Hepatocyte (in vitro differentiated cells): Measurements from ENCODE around the gene MMUT. TPM values are rescaled to one million over a fixed set of nuclear protein-coding genes. Genes with fewer than 3 reads are reported as not detected.

Experiments used
- DNase-seq: peaks from one replicate; pipeline ENCODE4 v3.0.0-alpha.2; 2016; ENCODE audit warnings: low spot score
- H2AFZ ChIP-seq: fragments of 200-600 bp; sonication (generic); 2 replicates; pipeline ENCODE4 v1.6.0; 2016; ENCODE audit warnings: antibody characterized with exemption, mild to moderate bottlenecking
- H3K27ac ChIP-seq: fragments of 200-600 bp; sonication (generic); 2 replicates; pipeline ENCODE4 v1.5.1; 2016; ENCODE audit warnings: mild to moderate bottlenecking
- H3K27me3 ChIP-seq: fragments of 200-600 bp; sonication (generic); 2 replicates; pipeline ENCODE4 v1.6.1; 2016
- H3K36me3 ChIP-seq: fragments of 200-600 bp; sonication (generic); replicated peaks from 2 replicates; pipeline ENCODE4 v1.5.1; 2016; ENCODE audit warnings: low read depth; ENCODE audit not compliant: insufficient read depth
- H3K4me1 ChIP-seq: fragments of 200-600 bp; sonication (generic); 2 replicates; pipeline ENCODE4 v1.5.1; 2016; ENCODE audit warnings: mild to moderate bottlenecking, moderate library complexity; ENCODE audit not compliant: insufficient read depth
- H3K4me2 ChIP-seq: fragments of 200-600 bp; sonication (generic); 2 replicates; pipeline ENCODE4 v1.6.0; 2016
- H3K4me3 ChIP-seq: fragments of 200-600 bp; sonication (generic); 2 replicates; pipeline ENCODE4 v1.5.1; 2016; ENCODE audit warnings: mild to moderate bottlenecking
- H3K79me2 ChIP-seq: fragments of 200-600 bp; sonication (generic); 2 replicates; pipeline ENCODE4 v1.6.0; 2017; ENCODE audit warnings: mild to moderate bottlenecking
- H3K9me2 ChIP-seq: fragments of 200-600 bp; sonication (generic); replicated peaks from 2 replicates; pipeline ENCODE4 v1.6.0; 2017; ENCODE audit warnings: mild to moderate bottlenecking; ENCODE audit not compliant: insufficient read depth
- H3K9me3 ChIP-seq: fragments of 200-600 bp; sonication (generic); 2 replicates; pipeline ENCODE4 v1.5.1; 2016; ENCODE audit warnings: low read depth, mild to moderate bottlenecking
- H4K20me1 ChIP-seq: fragments of 200-600 bp; sonication (generic); 2 replicates; pipeline ENCODE4 v1.6.0; 2016; ENCODE audit warnings: mild to moderate bottlenecking; ENCODE audit not compliant: insufficient read depth, poor library complexity, severe bottlenecking
- EZH2 ChIP-seq: fragments of 200-600 bp; sonication (generic); IDR thresholded peaks from 2 replicates; pipeline ENCODE4 v1.6.1; 2016; ENCODE audit warnings: antibody characterized with exemption, mild to moderate bottlenecking, borderline replicate concordance
- EZH2phosphoT487 ChIP-seq: fragments of 200-600 bp; sonication (generic); IDR thresholded peaks from one replicate; pipeline ENCODE4 v1.6.1; 2018; ENCODE audit warnings: antibody characterized with exemption, mild to moderate bottlenecking, low read depth, moderate library complexity; ENCODE audit not compliant: unreplicated experiment, severe bottlenecking
- WGBS: methylation state at CpG from one replicate; pipeline ENCODE4 v1.1.6; 2016; ENCODE audit warnings: low lambda C conversion rate; ENCODE audit errors: missing lambda C conversion rate; 5-methylcytosine and 5-hydroxymethylcytosine counted together
- polyA plus RNA-seq: library from polyadenylated mRNA; unstranded; fragments of >200 nt; fragmentation: Nextera tagmentation; extraction: Ambion mirVana; gene quantifications from 2 replicates; pipeline ENCODE4 v1.2.1, GENCODE V29; 2016
- total RNA-seq: library from RNA; depleted of rRNA; stranded (reverse); fragments of >200 nt; gene quantifications from 2 replicates; pipeline ENCODE4 v1.2.3, GENCODE V29; 2014
- TF ChIP-seq, protein P1 (sequence below): fragments of 200-600 bp; sonication (generic); IDR thresholded peaks from 2 replicates; pipeline ENCODE4 v1.5.1; 2016; ENCODE audit warnings: antibody characterized with exemption, mild to moderate bottlenecking; ENCODE audit not compliant: poor library complexity

Gene MMUT
- total and polyA plus RNA-seq, 2 experiments from 2014 or later: 27.9 to 35.3 TPM

DNA sequence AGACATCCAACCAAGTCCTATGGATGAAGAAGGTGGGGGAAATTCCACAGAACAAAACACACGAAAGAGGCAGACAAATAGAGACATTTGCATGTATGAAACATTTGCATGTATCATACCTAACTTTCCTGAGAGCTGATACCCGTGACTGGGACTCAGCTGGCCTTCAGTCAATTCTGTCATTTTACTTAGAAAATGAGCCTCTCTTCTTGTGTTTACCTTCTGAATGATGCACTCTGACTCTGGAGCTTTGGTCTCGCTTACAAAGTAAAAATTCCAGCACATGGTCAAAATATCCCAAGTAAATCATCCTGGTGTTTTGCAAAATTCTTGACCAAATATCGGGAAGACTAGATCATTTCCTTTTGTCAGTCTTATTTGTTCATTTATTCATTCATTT is 46.9 kb downstream of the MMUT start:
- TF ChIP-seq EZH2 (no peak), EZH2phosphoT487 (no peak)
- TF ChIP-seq, protein P1, sequence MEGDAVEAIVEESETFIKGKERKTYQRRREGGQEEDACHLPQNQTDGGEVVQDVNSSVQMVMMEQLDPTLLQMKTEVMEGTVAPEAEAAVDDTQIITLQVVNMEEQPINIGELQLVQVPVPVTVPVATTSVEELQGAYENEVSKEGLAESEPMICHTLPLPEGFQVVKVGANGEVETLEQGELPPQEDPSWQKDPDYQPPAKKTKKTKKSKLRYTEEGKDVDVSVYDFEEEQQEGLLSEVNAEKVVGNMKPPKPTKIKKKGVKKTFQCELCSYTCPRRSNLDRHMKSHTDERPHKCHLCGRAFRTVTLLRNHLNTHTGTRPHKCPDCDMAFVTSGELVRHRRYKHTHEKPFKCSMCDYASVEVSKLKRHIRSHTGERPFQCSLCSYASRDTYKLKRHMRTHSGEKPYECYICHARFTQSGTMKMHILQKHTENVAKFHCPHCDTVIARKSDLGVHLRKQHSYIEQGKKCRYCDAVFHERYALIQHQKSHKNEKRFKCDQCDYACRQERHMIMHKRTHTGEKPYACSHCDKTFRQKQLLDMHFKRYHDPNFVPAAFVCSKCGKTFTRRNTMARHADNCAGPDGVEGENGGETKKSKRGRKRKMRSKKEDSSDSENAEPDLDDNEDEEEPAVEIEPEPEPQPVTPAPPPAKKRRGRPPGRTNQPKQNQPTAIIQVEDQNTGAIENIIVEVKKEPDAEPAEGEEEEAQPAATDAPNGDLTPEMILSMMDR: no peak
- H3K4me3 ChIP-seq: no peak overlapping the region

GRCh38 chr6:49415358-49415757 is 47.7 kb downstream of the MMUT start:
- no peak for DNase-seq
- Histone ChIP-seq H3K79me2 (no peaks in the 10 kb centered on the region), H3K4me3 (no peak overlapping the region), H2AFZ (no peak overlapping the region), H3K4me1 (no peaks in the 10 kb centered on the region), H3K36me3 (no peaks in the 10 kb centered on the region), H3K27ac (no peak overlapping the region), H3K27me3 (no peaks in the 10 kb centered on the region), H3K4me2 (no peak overlapping the region), H3K9me3 (no peaks in the 10 kb centered on the region), H4K20me1 (no peaks in the 10 kb centered on the region), H3K9me2 (no peaks in the 10 kb centered on the region)
- TF ChIP-seq EZH2phosphoT487: no peak
- TF ChIP-seq, protein P1: no peak
- no peak for TF ChIP-seq EZH2
- 68% methylated on average over 1 of the region's 1 CpG for WGBS

More for the DNA sequence above, 46.9 kb downstream of the MMUT start:
- H3K79me2 ChIP-seq: no peaks in the 10 kb centered on the region
- no peaks in the 10 kb centered on the region for H3K9me2 ChIP-seq
- H3K27ac ChIP-seq: no peak overlapping the region
- H3K4me2 ChIP-seq: no peak overlapping the region
- H3K9me3 ChIP-seq: no peaks in the 10 kb centered on the region
- no peaks in the 10 kb centered on the region for H3K4me1 ChIP-seq
- no peak for DNase-seq
- H3K27me3 ChIP-seq: no peaks in the 10 kb centered on the region
- no peaks in the 10 kb centered on the region for H3K36me3 ChIP-seq
- WGBS: 84% methylated on average over 4 of the region's 4 CpGs
- no peaks in the 10 kb centered on the region for H4K20me1 ChIP-seq
- no peak overlapping the region for H2AFZ ChIP-seq

GRCh38 chr6:49410564-49410963 is 52.5 kb downstream of the MMUT start:
- WGBS: 67% methylated on average over 3 of the region's 3 CpGs
- no peak for DNase-seq
- H3K27me3 ChIP-seq: no peaks in the 10 kb centered on the region
- no peaks in the 10 kb centered on the region for H4K20me1 ChIP-seq
- no peak overlapping the region for H3K27ac ChIP-seq
- H3K9me2 ChIP-seq: no peaks in the 10 kb centered on the region
- H3K4me2 ChIP-seq: no peak overlapping the region
- H2AFZ ChIP-seq: no peak overlapping the region
- H3K79me2 ChIP-seq: no peaks in the 10 kb centered on the region
- no peaks in the 10 kb centered on the region for H3K9me3 ChIP-seq
- H3K36me3 ChIP-seq: no peaks in the 10 kb centered on the region
- no peaks in the 10 kb centered on the region for H3K4me1 ChIP-seq
- no peak overlapping the region for H3K4me3 ChIP-seq
- TF ChIP-seq, protein P1: no peak
- TF ChIP-seq EZH2: no peak
- TF ChIP-seq EZH2phosphoT487: no peak

- no peaks in the 10 kb centered on the region for H3K9me3 ChIP-seq
- H3K27me3 ChIP-seq: no peaks in the 10 kb centered on the region
- no peak overlapping the region for H3K4me2 ChIP-seq
- H3K79me2 ChIP-seq: no peaks in the 10 kb centered on the region
- no peak overlapping the region for H2AFZ ChIP-seq
- no peaks in the 10 kb centered on the region for H3K36me3 ChIP-seq
- peak; percentile 90 for DNase-seq
- WGBS: 21% methylated on average over 9 of the region's 9 CpGs
- H3K9me2 ChIP-seq: no peaks in the 10 kb centered on the region
- TF ChIP-seq EZH2phosphoT487: no peak
- TF ChIP-seq, protein P1: peak; percentile 86
- no peak for TF ChIP-seq EZH2
- H3K27ac ChIP-seq: no peak overlapping the region
- H3K4me1 ChIP-seq: no peaks in the 10 kb centered on the region
- no peaks in the 10 kb centered on the region for H4K20me1 ChIP-seq
- H3K4me3 ChIP-seq: no peak overlapping the region
Observed at GRCh38 chr6:49409951-49410542, 53.0 kb downstream of the MMUT start.
